ENCODE data around the gene SMARCA2.

DNA sequence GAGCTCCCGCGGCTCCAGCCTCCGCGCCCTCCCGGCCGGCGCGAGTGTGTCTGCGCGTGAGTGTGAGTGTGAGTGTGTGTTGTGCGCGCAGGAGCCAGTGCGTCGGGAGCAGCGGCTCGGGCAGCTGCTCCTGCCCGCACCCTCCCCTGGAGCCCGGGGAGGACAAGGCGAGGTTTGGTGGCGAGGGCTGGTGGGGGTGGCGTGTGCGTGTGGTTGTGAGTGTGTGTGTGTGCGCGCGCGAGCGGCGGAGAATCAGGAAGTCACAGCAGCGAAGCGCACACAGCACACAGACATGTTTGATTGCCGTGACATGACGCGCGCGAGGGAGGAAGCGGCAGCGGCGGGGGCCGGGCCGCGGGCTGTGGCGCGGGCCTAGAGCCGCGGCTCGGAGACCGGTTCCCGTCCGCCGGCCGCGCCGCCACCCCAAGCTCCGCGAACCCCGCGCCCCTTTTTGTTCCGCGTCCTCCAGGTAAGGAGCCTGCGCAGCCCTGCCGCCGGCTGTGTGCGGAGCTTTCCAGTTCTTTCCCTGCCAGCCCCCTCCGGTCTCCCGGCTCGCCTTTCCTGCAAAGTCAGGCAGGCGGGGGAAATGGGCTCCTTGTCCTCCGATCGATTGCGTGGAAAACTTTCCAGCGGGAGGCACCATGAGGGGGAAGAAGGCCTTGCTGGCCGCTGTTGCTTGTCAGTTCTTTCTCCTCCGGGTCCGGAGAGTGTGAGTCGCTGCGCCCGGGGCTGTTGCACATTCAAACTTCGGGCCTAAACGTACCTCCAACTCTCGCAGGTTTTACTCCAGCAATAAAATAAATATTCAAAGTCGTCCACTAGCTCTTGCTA lies 2.4 kb downstream of the SMARCA2 start:
- no peak for TF ChIP-seq CTCF (IDR thresholded peaks at IDR 0.05)
- TF ChIP-seq EZH2 (IDR thresholded peaks at IDR 0.05; ENCODE audit: borderline replicate concordance, insufficient read depth, low read depth, low read length, poor library complexity, severe bottlenecking), result no peak
